ENCODE measurements around the gene COL9A2. TPM values are rescaled to one million over a fixed set of nuclear protein-coding genes. Genes with fewer than 3 reads are reported as not detected.

COL9A2 gene
- total and polyA plus RNA-seq, 2 donors (not counting 1 experiment from before 2014, with no cell fraction given) = 14.8 to 30.6 TPM

DNA sequence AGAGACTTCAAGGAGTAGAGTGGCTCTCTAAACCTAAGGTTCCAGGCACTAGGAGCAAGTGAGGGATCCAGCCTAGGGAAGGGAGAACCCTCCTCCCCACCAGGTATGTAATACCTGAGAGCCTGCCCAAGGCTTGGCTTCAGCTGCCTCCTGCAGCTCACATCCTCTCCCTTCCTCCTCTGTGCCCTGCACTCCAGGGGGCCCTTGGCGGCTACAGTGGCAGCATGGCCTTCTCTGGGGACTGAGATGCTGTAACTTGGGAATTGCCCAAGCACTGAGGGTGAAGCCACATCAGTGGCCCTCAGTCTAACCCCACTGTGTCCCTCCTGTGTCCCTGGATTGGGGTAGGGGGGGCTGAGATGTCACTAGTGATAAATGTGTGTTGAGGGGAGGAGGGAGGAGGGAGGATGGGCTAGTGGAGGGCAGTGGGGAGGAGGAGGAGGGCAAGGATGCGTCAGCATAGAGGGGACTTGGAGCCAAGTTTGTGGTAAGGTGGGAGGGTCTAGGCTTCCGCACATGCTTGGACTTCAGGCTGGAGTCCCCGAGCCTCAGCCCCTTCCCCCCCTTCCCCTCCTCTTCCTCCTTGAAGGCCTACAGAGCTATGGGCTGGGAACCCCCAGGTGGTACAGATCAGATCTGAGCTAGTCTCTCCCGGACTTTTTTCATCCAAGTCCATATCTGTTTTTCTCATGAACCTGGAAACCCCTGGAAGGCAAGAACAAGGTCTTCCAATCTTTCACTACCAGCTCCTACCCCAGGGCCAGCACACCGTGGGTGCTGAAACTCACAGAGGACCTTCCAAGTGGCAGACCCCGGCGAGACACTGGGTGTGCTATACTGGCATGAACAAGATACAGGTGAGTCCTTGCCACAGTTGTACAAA is 17.5 kb downstream of the COL9A2 start:
- H3K27me3 Mint-ChIP-seq = no peaks in the 10 kb centered on the region

DNA sequence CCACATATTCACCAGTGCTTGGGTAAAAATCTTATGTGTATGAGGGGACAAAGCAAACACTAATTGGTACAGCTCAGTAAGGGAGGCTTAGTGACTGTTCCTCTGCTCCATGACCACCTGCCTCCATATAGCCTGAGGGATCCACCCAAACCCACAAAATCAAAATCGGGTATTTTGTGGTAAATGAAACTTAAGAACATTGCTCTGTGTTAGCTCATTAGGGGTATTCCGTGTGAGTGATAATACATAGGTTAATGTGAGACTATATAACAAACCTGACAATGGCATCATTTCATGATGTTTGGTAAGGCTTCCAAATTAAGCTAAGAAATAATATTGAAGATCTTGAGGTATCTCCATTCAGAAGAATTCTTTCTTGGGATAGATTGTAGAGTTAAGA is 25.8 kb downstream of the COL9A2 start:
- H3K4me1 ChIP-seq (ENCODE audit: control insufficient read depth in 2 of 2, insufficient read depth in 2 of 2, low read length in 2 of 2) = peaks cover 9% of the 10 kb centered on the region in 2 donors
- no peaks in the 10 kb centered on the region for H3K9me3 ChIP-seq (ENCODE audit: control extremely low read depth in 1 of 3, control insufficient read depth in 2 of 3, insufficient read depth in 1 of 3, low read length in 2 of 3)
- peaks cover 2% of the 10 kb centered on the region for H3K79me2 ChIP-seq (ENCODE audit: control insufficient read depth, insufficient read depth, low read length)
- ATAC-seq (ENCODE audit: low read depth) (no peak), DNase-seq (no peak)
- H3K4me3 ChIP-seq (ENCODE audit: control extremely low read depth in 1 of 5, extremely low read depth in 1 of 5, insufficient read depth in 1 of 5, low read depth in 2 of 5, low read length in 4 of 5) = no peak overlapping the region
- POLR2A ChIA-PET = no interaction called here
- no peak overlapping the region for H3K27ac ChIP-seq (ENCODE audit: low read length in 2 of 2)
- no peak overlapping the region for H3K9ac ChIP-seq (ENCODE audit: low read length)
- H3K36me3 ChIP-seq (replicated peaks in 1 of 2; ENCODE audit: control extremely low read depth in 1 of 2, control insufficient read depth in 1 of 2, extremely low read depth in 1 of 2, insufficient read depth in 2 of 2, low read length in 1 of 2) = peaks cover 19 to 32% of the 10 kb centered on the region in 2 experiments
- Mint-ChIP-seq H3K4me1 (peaks cover 13% of the 10 kb centered on the region), H3K27ac (no peak overlapping the region), H3K9me3 (ENCODE audit: insufficient read depth) (no peaks in the 10 kb centered on the region), H3K27me3 (no peaks in the 10 kb centered on the region), H3K4me3 (no peak overlapping the region)
- H4K20me1 ChIP-seq (ENCODE audit: control insufficient read depth, insufficient read depth, low read length, poor library complexity, severe bottlenecking) = no peaks in the 10 kb centered on the region
- intact Hi-C loops (cut with micrococcal nuclease) = no loop called here
- H3K4me2 ChIP-seq (replicated peaks; ENCODE audit: low read depth, low read length, poor library complexity, severe bottlenecking) = no peak overlapping the region
- CTCF ChIA-PET = interaction anchor here (0.5 to 2.5 kb wide), 6 partner anchors 25 to 148 kb away, joined by 3 to 11 read pairs (median 3); no protein-coding TSS in a partner anchor
- TF ChIP-seq, protein P1, sequence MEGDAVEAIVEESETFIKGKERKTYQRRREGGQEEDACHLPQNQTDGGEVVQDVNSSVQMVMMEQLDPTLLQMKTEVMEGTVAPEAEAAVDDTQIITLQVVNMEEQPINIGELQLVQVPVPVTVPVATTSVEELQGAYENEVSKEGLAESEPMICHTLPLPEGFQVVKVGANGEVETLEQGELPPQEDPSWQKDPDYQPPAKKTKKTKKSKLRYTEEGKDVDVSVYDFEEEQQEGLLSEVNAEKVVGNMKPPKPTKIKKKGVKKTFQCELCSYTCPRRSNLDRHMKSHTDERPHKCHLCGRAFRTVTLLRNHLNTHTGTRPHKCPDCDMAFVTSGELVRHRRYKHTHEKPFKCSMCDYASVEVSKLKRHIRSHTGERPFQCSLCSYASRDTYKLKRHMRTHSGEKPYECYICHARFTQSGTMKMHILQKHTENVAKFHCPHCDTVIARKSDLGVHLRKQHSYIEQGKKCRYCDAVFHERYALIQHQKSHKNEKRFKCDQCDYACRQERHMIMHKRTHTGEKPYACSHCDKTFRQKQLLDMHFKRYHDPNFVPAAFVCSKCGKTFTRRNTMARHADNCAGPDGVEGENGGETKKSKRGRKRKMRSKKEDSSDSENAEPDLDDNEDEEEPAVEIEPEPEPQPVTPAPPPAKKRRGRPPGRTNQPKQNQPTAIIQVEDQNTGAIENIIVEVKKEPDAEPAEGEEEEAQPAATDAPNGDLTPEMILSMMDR (IDR thresholded peaks at IDR 0.05) = no peak
- no peak for TF ChIP-seq EZH2 (IDR thresholded peaks at IDR 0.05; ENCODE audit: borderline replicate concordance, insufficient read depth, low read depth, low read length, poor library complexity, severe bottlenecking)
- no peak overlapping the region for H2AFZ ChIP-seq (ENCODE audit: insufficient read depth, low read depth, low read length, poor library complexity, severe bottlenecking)
- no peaks in the 10 kb centered on the region for H3K27me3 ChIP-seq (replicated peaks in 1 of 4; ENCODE audit: control extremely low read depth in 1 of 4, control insufficient read depth in 3 of 4, insufficient read depth in 4 of 4, low read length in 3 of 4)
- no CpG with 5 or more reads among the region's 2 CpGs for WGBS (ENCODE audit: insufficient coverage)

More for the DNA sequence above, 17.5 kb downstream of the COL9A2 start:
- DNase-seq (no peak), ATAC-seq (ENCODE audit: low read depth) (no peak)
- intact Hi-C loops (cut with micrococcal nuclease) = no loop called here
- Histone ChIP-seq H3K79me2 (ENCODE audit: control insufficient read depth, insufficient read depth, low read length) (no peaks in the 10 kb centered on the region), H3K9ac (ENCODE audit: low read length) (no peak overlapping the region), H3K27ac (ENCODE audit: low read length in 2 of 2) (no peak overlapping the region), H2AFZ (ENCODE audit: insufficient read depth, low read depth, low read length, poor library complexity, severe bottlenecking) (no peak overlapping the region), H3K36me3 (replicated peaks in 1 of 2; ENCODE audit: control extremely low read depth in 1 of 2, control insufficient read depth in 1 of 2, extremely low read depth in 1 of 2, insufficient read depth in 2 of 2, low read length in 1 of 2) (no peaks in the 10 kb centered on the region), H3K27me3 (replicated peaks in 1 of 4; ENCODE audit: control extremely low read depth in 1 of 4, control insufficient read depth in 3 of 4, insufficient read depth in 4 of 4, low read length in 3 of 4) (no peaks in the 10 kb centered on the region), H3K9me3 (ENCODE audit: control extremely low read depth in 1 of 3, control insufficient read depth in 2 of 3, insufficient read depth in 1 of 3, low read length in 2 of 3) (no peaks in the 10 kb centered on the region), H3K4me1 (ENCODE audit: control insufficient read depth in 2 of 2, insufficient read depth in 2 of 2, low read length in 2 of 2) (no peaks in the 10 kb centered on the region), H3K4me2 (replicated peaks; ENCODE audit: low read depth, low read length, poor library complexity, severe bottlenecking) (no peak overlapping the region), H3K4me3 (ENCODE audit: control extremely low read depth in 1 of 5, extremely low read depth in 1 of 5, insufficient read depth in 1 of 5, low read depth in 2 of 5, low read length in 4 of 5) (no peak overlapping the region), H4K20me1 (ENCODE audit: control insufficient read depth, insufficient read depth, low read length, poor library complexity, severe bottlenecking) (no peaks in the 10 kb centered on the region)
- TF ChIP-seq EZH2 (IDR thresholded peaks at IDR 0.05; ENCODE audit: borderline replicate concordance, insufficient read depth, low read depth, low read length, poor library complexity, severe bottlenecking) = no peak
- TF ChIP-seq, protein P1 (IDR thresholded peaks at IDR 0.05) = no peak
- Mint-ChIP-seq H3K4me1 (peaks cover 3% of the 10 kb centered on the region), H3K9me3 (ENCODE audit: insufficient read depth) (no peaks in the 10 kb centered on the region), H3K27ac (no peak overlapping the region), H3K4me3 (no peak overlapping the region)
- WGBS (ENCODE audit: insufficient coverage) = 48% methylated on average over 6 of the region's 8 CpGs
- ChIA-PET POLR2A (no interaction called here), CTCF (interaction anchor here (0.6 kb wide), 1 partner anchor 580 kb away, joined by 3 read pairs; no protein-coding TSS in a partner anchor)
